OCI-LY3 (cell line): Measurements from ENCODE around the gene CIAO3.

ENCODE experiments used
- EZH2phosphoT487 ChIP-seq: fragments of 200-600 bp; shearing (Covaris generic); IDR thresholded peaks from 2 replicates; pipeline ENCODE4 v1.6.1; 2018; ENCODE audit warnings: antibody characterized with exemption, mixed run types, low read depth
- TF ChIP-seq, protein P1 (sequence below): fragments of 200-600, 300-600 bp; sonication (generic); IDR thresholded peaks from 2 replicates; pipeline ENCODE4 v1.5.1; 2014; ENCODE audit warnings: antibody characterized with exemption, low read length, low read depth

DNA sequence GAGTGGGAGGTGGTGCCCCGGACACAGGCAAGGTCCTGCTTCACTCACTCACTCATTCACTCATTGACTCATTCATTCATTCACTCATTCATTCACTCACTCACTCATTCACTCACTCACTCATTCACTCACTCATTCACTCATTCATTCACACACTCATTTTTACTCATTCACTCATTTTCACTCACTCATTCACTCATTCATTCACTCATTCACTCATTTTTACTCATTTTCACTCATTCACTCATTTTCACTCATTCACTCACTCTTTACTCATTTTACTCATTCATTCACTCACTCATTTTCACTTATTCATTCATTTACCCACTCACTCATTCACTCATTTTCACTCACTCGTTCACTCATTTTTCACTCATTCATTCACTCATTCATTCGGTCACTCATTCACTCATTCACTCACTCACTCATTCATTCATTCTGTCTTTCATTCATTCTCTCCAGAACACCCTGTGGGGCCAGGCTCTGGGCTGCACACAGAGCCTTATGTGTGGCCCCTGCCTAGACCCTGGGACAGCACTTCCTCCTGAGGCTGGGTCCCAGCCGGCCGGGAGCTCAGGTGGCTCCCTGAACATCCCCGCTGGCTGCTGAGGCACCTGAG, 38.2 kb upstream of the CIAO3 start:
- TF ChIP-seq, protein P1, sequence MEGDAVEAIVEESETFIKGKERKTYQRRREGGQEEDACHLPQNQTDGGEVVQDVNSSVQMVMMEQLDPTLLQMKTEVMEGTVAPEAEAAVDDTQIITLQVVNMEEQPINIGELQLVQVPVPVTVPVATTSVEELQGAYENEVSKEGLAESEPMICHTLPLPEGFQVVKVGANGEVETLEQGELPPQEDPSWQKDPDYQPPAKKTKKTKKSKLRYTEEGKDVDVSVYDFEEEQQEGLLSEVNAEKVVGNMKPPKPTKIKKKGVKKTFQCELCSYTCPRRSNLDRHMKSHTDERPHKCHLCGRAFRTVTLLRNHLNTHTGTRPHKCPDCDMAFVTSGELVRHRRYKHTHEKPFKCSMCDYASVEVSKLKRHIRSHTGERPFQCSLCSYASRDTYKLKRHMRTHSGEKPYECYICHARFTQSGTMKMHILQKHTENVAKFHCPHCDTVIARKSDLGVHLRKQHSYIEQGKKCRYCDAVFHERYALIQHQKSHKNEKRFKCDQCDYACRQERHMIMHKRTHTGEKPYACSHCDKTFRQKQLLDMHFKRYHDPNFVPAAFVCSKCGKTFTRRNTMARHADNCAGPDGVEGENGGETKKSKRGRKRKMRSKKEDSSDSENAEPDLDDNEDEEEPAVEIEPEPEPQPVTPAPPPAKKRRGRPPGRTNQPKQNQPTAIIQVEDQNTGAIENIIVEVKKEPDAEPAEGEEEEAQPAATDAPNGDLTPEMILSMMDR = no peak
- TF ChIP-seq EZH2phosphoT487 = no peak
